ENCODE results near the gene RHOC.

RHOC gene

GRCh38 chr1:112701227-112702066 lies 5.5 kb downstream of the RHOC start:
- no peak for DNase-seq

DNA sequence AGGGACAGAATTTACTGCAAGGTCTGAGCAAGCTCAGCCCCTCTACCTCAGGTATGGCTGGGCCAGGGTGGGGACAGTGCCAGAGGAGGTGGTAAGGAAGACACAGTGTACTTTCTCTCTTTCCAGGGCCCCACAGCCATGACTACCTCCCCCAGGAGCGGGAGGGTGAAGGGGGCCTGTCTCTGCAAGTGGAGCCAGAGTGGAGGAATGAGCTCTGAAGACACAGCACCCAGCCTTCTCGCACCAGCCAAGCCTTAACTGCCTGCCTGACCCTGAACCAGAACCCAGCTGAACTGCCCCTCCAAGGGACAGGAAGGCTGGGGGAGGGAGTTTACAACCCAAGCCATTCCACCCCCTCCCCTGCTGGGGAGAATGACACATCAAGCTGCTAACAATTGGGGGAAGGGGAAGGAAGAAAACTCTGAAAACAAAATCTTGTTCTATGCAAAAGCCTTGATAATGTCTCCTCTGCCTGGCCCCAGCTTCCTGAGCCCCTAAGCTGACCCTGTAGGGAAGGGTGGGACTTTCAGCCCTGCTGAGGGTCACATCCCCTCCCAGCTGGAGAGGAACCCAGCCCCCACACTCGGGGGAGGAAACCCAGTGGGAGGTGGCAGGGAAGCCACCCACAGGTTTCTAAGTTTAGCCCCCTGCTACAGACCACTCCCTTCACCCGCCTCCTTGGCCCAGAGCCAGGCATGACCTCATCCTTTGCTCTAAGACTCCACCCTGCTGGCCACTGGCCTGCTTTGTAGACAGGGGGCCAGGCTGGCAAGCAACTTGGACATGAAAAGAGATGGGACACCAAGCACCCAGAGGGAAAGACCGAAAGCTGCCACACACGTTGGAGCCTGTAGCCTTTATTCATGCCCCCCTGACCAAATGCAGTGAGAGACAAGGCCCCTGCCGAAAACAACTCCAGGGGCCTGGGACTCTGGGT lies 6.4 kb downstream of the RHOC start:
- peak; percentile 55 for DNase-seq

DNA sequence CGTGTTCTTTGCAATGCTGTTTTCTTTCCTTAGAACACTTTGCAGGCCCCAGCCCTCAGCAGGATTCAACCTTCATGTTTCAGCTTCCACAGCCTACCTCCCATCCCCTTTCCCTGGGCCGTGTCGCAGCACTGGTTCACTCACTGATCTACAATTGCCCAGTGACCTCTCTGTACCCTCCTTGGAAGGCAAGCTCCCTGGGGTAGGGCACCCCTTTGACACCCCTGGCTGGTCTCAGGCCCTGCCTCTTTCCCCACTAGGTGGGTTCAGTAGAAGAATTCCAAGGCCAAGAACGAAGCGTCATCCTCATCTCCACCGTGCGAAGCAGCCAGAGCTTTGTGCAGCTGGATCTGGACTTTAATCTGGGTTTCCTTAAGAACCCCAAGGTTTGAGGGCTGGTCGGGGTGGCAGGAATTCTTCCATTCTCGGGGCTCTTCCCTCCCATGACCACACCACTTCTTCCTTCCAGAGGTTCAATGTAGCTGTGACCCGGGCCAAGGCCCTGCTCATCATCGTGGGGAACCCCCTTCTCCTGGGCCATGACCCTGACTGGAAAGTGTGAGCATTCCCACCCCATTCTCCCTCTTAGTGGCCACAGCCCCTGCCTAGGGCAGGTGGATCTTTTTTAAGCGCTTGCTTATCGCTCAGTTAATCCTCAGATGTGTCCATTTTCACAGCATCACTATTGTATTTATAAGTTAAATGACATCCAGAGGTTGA lies 7.3 kb downstream of the RHOC start:
- no peak for DNase-seq

DNA sequence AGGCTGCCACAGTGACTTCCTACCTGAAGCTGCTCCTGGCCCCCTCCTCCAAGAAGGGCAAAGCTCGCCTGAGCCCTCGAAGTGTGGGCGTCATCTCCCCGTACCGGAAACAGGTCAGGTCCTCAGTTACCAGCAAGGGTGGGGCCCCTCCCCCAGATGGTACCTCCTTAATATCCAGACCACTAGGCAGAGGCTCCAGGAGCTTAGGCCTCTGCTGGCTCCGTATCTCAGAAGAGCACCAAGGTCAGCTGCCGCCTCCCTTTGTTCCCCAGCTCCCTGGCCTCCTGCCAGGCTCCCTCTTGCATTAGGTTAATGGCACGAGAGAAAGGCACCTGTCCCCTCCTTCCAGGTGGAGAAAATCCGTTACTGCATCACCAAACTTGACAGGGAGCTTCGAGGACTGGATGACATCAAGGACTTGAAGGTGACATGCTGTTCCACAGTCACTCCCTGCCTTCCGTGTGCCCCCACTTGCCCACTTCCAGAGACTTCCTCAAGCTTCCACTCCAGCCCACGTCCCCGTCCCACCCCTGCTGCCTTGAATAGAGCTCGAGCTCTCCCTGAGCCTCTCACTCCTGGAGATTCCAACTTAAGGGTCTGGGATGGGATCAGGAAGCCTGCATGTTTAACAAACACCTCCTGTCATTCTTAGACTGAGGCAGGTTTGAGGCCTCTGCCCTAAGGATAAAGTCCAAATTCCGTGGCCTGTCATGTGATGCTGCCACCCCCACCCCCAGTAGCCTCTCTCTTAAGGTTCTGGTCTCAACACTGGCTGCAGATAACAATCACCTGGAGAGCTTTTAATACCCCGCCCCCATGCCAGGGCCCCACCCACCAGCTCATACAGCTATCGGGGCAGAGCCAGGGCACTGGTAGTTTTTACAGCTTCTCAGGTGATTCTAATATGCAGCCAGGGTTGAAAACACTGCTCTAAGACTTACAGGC lies 8.3 kb downstream of the RHOC start:
- DNase-seq = peak; percentile 57

DNA sequence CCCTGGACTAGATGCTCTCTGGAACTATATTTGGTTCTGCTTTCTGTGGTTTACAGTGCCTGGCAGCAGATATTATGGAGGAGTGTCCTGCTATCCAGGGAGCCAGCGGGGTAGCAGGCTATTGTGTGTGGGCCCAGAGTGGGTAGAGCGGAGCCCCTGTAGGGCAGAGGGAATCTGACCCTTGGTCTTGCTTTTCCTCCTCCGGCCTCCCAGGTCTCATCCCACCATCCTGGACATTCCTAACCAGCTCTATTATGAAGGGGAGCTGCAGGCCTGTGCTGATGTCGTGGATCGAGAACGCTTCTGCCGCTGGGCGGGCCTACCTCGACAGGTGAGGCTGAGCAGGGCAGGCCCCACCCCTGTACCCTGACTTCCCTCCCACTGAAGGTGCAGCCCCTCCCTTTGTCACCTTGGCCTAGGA lies 9.1 kb downstream of the RHOC start:
- no peak for DNase-seq

GRCh38 chr1:112696578-112697314 lies 10.2 kb downstream of the RHOC start:
- DNase-seq = no peak

- no peak for DNase-seq
Observed at GRCh38 chr1:112695276-112695675, 11.7 kb downstream of the RHOC start.

DNA sequence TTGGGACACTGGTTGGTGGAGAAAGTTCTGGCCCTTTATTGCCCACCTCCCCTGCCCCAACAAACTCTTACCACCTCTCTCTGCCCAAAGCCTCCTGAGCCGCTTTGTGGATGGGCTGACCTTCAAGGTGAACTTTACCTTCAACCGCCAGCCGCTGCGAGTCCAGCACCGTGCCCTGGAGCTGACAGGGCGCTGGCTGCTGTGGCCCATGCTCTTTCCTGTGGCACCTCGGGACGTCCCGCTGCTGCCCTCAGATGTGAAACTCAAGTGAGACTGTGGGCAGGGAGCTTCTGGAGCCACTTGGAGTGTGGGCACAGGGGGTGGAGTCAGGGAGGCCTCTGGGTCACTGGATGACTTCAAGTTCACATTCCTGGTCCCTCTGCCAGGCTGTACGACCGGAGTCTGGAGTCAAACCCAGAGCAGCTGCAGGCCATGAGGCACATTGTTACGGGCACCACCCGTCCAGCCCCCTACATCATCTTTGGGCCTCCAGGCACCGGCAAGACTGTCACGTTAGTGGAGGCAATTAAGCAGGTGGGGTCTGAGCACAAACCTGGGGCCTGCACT lies 12.5 kb downstream of the RHOC start:
- no peak for DNase-seq

DNA sequence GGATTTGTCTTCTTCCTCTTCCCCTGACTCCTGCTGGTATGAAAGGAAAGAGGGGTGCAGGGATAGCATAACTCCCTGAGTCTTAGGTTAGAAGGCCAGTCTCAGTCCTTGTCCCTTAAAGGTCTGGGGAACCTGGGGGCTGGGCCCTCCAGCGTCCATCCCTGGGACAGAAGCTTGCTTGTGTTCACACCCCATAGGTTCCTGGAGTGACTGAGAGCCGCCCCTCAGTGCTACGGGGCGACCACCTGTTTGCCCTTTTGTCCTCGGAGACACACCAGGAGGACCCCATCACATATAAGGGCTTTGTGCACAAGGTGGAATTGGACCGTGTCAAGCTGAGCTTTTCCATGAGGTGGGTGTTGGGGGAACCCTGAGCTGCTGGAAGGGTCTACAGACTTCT lies 13.1 kb downstream of the RHOC start:
- DNase-seq = no peak

DNA sequence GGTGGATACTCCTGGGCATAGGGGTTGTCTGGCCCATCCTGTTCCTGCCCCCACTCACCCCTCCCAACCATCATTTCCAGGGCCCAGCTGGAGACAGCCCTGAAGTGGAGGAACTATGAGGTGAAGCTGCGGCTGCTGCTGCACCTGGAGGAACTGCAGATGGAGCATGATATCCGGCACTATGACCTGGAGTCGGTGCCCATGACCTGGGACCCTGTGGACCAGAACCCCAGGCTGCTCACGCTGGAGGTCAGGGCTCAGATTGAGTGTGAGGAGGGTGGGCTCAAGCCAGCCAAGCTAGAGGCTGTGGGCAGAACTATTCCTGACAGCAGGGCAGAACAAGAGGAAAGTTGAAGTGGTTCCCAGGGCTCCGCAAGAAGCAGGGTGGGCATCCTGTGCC lies 14.2 kb downstream of the RHOC start:
- DNase-seq = no peak

- no peak for DNase-seq
Observed at GRCh38 chr1:112689842-112690237, 17.1 kb downstream of the RHOC start.

DNA sequence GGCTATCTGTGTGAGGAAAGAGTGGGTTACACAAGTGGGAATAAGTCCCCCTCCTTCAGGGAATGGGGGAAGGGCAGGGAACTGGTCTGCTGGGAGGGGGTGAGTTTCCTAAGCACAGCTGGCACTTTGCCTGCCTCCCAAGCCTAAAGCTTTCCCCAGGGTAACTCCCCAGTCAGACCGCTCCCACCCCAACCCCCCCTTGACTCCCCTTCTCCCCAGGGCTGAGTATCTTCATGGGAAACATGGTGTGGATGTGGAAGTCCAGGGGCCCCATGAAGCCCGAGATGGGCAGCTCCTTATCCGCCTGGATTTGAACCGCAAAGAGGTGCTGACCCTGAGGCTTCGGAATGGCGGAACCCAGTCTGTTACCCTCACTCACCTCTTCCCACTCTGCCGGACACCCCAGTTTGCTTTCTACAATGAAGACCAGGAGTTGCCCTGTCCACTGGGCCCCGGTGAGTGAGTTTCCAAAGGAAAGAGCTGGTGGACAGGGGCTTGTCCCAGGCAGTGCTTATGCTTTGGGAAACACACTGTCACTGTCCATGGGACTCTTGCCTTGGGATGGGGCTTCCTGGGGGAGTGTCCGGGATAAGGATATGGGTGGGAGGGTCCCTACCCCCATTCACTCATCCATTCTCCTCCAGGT lies 17.6 kb downstream of the RHOC start:
- no peak for DNase-seq

GRCh38 chr1:112688781-112689193 lies 18.1 kb downstream of the RHOC start:
- no peak for DNase-seq

DNA sequence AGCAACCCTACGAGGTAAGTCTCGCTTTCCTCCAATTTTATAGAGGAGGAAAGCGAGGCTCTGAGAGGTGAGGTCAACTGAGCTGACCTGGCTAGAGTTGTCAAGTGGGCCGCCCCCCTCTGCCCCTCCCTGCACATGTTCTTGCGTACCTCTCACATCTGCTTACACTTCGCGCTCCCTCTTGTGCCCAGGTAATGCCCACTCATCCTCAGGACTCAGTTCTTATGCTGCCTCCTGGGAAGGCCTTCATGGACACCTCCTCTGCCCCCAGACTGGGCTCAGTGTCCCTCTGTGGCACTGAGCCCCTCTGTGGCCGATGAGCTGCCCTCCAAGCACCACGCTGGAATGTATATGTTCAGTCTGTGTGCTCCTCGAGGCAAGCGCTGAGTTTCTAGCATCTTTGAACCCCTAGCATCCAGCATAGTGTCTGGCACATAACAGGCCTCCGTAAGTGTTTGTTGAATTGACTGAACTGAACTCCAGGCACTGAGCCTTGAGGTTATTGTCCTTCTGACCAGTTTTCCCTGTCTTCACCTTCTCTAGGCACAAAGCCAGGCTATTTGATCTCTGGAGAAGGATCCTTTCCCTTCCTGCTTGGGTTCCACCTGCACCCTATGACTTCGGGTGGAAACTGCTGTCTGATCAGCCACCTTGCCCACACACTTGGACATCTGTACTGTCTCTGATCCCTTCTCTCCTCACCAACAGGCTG lies 19.0 kb downstream of the RHOC start:
- DNase-seq = no peak

- no peak for DNase-seq
Observed at GRCh38 chr1:112687361-112687760, 19.6 kb downstream of the RHOC start.

DNA sequence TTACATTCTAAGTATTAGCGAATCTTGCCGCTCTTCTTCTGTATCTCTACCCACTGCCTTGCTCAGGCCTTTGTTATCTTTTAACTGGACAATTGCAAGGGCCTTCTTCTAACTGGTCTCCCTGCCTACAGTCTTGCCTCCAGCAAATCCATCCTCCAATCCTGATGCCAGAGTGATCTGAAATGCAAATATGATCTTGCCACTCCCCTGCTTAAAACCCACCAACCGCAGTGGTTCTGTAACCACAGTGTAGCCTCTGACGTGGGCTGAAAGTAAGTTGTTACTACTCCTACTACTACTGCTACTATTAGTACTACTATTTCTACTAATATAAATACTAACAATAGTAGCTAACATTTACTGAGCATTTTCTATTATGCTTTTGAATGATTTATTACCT lies 20.1 kb downstream of the RHOC start:
- no peak for DNase-seq

GRCh38 chr1:112686417-112686816 lies 20.5 kb downstream of the RHOC start:
- DNase-seq = no peak

GRCh38 chr1:112685913-112686312 lies 21.0 kb downstream of the RHOC start:
- DNase-seq = no peak

- DNase-seq = no peak
Observed at GRCh38 chr1:112678605-112679004, 28.3 kb downstream of the RHOC start.

- no peak for DNase-seq
Observed at GRCh38 chr1:112677501-112677900, 29.4 kb downstream of the RHOC start.
